A673 (cell line): ENCODE measurements around the gene GRM5. TPM values are rescaled to one million over a fixed set of nuclear protein-coding genes. Genes with fewer than 3 reads are reported as not detected.

ENCODE experiments used
- BruUV-seq: library from RNA; stranded (reverse); fragments of 400-500 nt; replicated peaks from 2 replicates; lab custom pipeline; 2021; lab: Mats Ljungman, UMichigan
- CTCF ChIA-PET: fragments of 300-600 bp; sonication (Branson Sonifier 250); formaldehyde crosslinking; loops from one replicate; lab custom pipeline; 2022; ENCODE audit warnings: antibody characterized with exemption; lab: Charles Lee
- POLR2A ChIA-PET: fragments of 300-600 bp; sonication (Branson Sonifier 250); formaldehyde crosslinking; loops from one replicate; lab custom pipeline; 2022; ENCODE audit warnings: antibody characterized with exemption; ENCODE audit not compliant: low non-redundant PET; lab: Charles Lee
- DNase-seq: peaks from one replicate; pipeline ENCODE4 v3.0.0-alpha.2; 2015; ENCODE audit warnings: low spot score
- H3K27ac ChIP-seq: fragments of 200-600 bp; sonication (generic); 2 replicates; pipeline ENCODE4 v1.5.1; 2016; ENCODE audit warnings: mixed run types, low read depth, mild to moderate bottlenecking, mixed read lengths, antibody characterized with exemption, low read length; ENCODE audit not compliant: poor library complexity, severe bottlenecking
- H3K27me3 ChIP-seq: fragments of 200-600 bp; sonication (generic); replicated peaks from 2 replicates; pipeline ENCODE4 v1.6.1; 2017; ENCODE audit warnings: mixed run types, low read depth, mild to moderate bottlenecking, mixed read lengths, antibody characterized with exemption, low read length; ENCODE audit not compliant: insufficient read depth, poor library complexity
- H3K36me3 ChIP-seq: fragments of 200-600 bp; sonication (generic); 2 replicates; pipeline ENCODE4 v1.6.1; 2016; ENCODE audit warnings: mixed run types, mild to moderate bottlenecking, mixed read lengths, antibody characterized with exemption, low read length; ENCODE audit not compliant: insufficient read depth, poor library complexity, severe bottlenecking
- H3K4me1 ChIP-seq: fragments of 200-600 bp; sonication (generic); 2 replicates; pipeline ENCODE4 v1.6.1; 2017; ENCODE audit warnings: mixed run types, mild to moderate bottlenecking, mixed read lengths, antibody characterized with exemption, low read length; ENCODE audit not compliant: insufficient read depth, poor library complexity, severe bottlenecking
- H3K4me3 ChIP-seq: fragments of 200-600 bp; sonication (generic); 2 replicates; pipeline ENCODE4 v1.5.1; 2016; ENCODE audit warnings: low read depth, mixed run types, mild to moderate bottlenecking, mixed read lengths, low read length; ENCODE audit not compliant: poor library complexity, severe bottlenecking
- H3K9me3 ChIP-seq: fragments of 200-600 bp; sonication (generic); 2 replicates; pipeline ENCODE4 v1.6.1; 2016; ENCODE audit warnings: mixed run types, low read depth, mild to moderate bottlenecking, mixed read lengths, antibody characterized with exemption, low read length; ENCODE audit not compliant: poor library complexity, severe bottlenecking
- CTCF ChIP-seq: fragments of 300-800, 200-600 bp; sonication (generic); conservative IDR thresholded peaks from 2 replicates; pipeline ENCODE4 v1.5.1; 2017; ENCODE audit warnings: low read depth, mild to moderate bottlenecking, antibody characterized with exemption, low read length, moderate library complexity, mixed read lengths
- EZH2 ChIP-seq: fragments of 200-600 bp; sonication (generic); IDR thresholded peaks from 2 replicates; pipeline ENCODE4 v1.6.1; 2017; ENCODE audit warnings: borderline replicate concordance, low read depth, mild to moderate bottlenecking, mixed read lengths, antibody characterized with exemption, low read length; ENCODE audit not compliant: poor library complexity, severe bottlenecking
- intact Hi-C: fragments of 100-400 bp; cut with micrococcal nuclease; formaldehyde crosslinking; loops from one replicate; pipeline ENCODE4 v1.10.0; 2022; ENCODE audit not compliant: unreplicated experiment
- total RNA-seq: library from RNA; stranded (reverse); gene quantifications from 2 replicates; pipeline ENCODE4 v1.2.3, GENCODE V29; 2021

Gene GRM5
- total RNA-seq, 1 experiment from 2014 or later: not detected

- no peaks in the 10 kb centered on the region for H3K9me3 ChIP-seq
- no peaks in the 10 kb centered on the region for H3K27me3 ChIP-seq
- H3K4me1 ChIP-seq: no peaks in the 10 kb centered on the region
- H3K27ac ChIP-seq: no peak overlapping the region
- TF ChIP-seq EZH2 (no peak), CTCF (no peak)
- POLR2A ChIA-PET: no interaction called here
- H3K36me3 ChIP-seq: no peaks in the 10 kb centered on the region
- CTCF ChIA-PET: no interaction called here
- intact Hi-C loops: no loop called here
- H3K4me3 ChIP-seq: no peak overlapping the region
- no TSS peak for BruUV-seq
- DNase-seq: no peak
These were observed 234.4 kb downstream of the GRM5 start for GRCh38 chr11:88831303-88831890.

DNA sequence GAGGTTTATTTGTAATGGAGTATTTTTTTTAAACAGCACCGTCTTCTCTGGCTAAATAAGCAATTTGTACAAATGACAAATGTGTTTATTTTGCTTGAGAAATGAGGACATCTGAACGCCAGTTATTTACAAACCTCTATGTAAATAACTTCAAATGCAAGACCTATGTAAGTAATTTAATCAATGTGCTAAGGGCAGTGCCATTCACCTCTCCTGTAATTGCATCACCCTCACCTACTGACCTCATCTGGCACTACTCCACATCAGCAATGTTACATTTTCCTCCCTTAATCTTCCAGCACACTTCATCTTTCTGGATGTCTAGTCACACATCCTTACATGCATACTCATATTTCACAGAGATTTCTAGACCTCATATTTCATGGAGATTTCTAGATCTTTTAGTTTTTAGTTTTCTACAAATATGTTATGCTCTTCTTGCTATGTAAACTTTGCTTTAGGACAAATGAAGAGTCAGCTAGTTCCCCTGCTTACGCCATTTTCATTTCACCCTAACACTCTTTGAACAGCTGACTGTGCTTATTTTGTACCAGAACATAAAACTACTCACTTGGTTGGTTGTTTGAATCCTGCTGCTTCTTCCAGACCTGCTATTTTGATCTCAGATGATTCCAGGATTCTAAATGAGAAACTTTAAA is 238.6 kb downstream of the GRM5 start:
- ChIA-PET POLR2A (interaction anchor here (1.2 kb wide), 1 partner anchor 148 kb away, joined by 3 read pairs; no protein-coding TSS in a partner anchor), CTCF (no interaction called here)
- DNase-seq: no peak
- BruUV-seq: no TSS peak
- no peak overlapping the region for H3K4me3 ChIP-seq
- no peaks in the 10 kb centered on the region for H3K27me3 ChIP-seq
- H3K9me3 ChIP-seq: no peaks in the 10 kb centered on the region
- H3K4me1 ChIP-seq: no peaks in the 10 kb centered on the region
- intact Hi-C loops: no loop called here
- no peaks in the 10 kb centered on the region for H3K36me3 ChIP-seq
- no peak overlapping the region for H3K27ac ChIP-seq
- no peak for TF ChIP-seq EZH2
- TF ChIP-seq CTCF: no peak

GRCh38 chr11:88819616-88820015 is 246.2 kb downstream of the GRM5 start:
- Histone ChIP-seq H3K27ac (no peak overlapping the region), H3K36me3 (no peaks in the 10 kb centered on the region), H3K9me3 (no peaks in the 10 kb centered on the region), H3K4me3 (no peak overlapping the region), H3K4me1 (no peaks in the 10 kb centered on the region), H3K27me3 (peaks cover 3% of the 10 kb centered on the region)
- intact Hi-C loops: no loop called here
- DNase-seq: no peak
- no TSS peak for BruUV-seq
- POLR2A ChIA-PET: no interaction called here
- no peak for TF ChIP-seq EZH2
- TF ChIP-seq CTCF: no peak
- CTCF ChIA-PET: no interaction called here
